Measurements from ENCODE around the gene MYMK.

DNA sequence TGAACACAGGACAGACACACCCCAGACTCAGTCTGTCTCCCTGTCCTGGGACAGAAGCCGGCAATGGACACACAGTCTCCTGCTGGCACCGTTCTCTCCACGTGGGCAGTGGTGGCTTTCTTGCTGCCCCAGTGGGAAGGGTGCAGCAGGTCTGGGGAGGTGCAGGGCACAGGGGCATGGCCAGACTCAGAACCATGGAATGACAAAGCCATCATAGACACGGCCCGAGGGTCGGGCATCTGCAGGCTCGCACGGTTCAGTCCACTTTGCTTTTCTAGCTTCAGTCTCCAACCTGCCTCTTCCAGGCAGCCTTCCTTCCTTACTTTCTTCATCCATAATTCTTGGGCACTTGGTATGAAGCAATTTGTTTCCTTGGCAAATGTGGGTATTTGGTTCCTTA, 16.7 kb downstream of the MYMK start:
- TF ChIP-seq ZFP41 (CRISPR knock-in tag; IDR thresholded peaks at IDR 0.05; ENCODE audit: borderline replicate concordance) (no peak), TCF12 (IDR thresholded peaks at IDR 0.05) (no peak), TCF12 (CRISPR knock-in tag; IDR thresholded peaks at IDR 0.05) (no peak), KLF16 (CRISPR knock-in tag; IDR thresholded peaks at IDR 0.05) (no peak)
